Endodermal cell (in vitro differentiated cells): ENCODE results near the gene TTBK1. TPM values are rescaled to one million over a fixed set of nuclear protein-coding genes. Genes with fewer than 3 reads are reported as not detected.

Source experiments
- DNase-seq: peaks from one replicate; pipeline ENCODE4 v3.0.0-alpha.2; 2017
- H3K27ac ChIP-seq: 2 replicates; pipeline ENCODE4 v1.5.1; 2013; ENCODE audit warnings: mild to moderate bottlenecking, low read depth, low read length, moderate library complexity
- H3K27me3 ChIP-seq: 2 replicates; pipeline ENCODE4 v1.6.1; 2013; ENCODE audit warnings: mild to moderate bottlenecking, low read length, moderate library complexity; ENCODE audit not compliant: insufficient read depth, control insufficient read depth, poor library complexity, severe bottlenecking
- H3K36me3 ChIP-seq: 2 replicates; pipeline ENCODE4 v1.7.0; 2013; ENCODE audit warnings: mild to moderate bottlenecking, low read length, moderate library complexity; ENCODE audit not compliant: control insufficient read depth, insufficient read depth
- H3K4me1 ChIP-seq: one replicate; pipeline ENCODE4 v1.7.0; 2013; ENCODE audit warnings: low read length; ENCODE audit not compliant: control insufficient read depth, insufficient read depth
- H3K4me3 ChIP-seq: 2 replicates; pipeline ENCODE4 v1.5.1; 2013; ENCODE audit warnings: mild to moderate bottlenecking, low read length, moderate library complexity
- H3K9ac ChIP-seq: 2 replicates; pipeline ENCODE4 v1.6.1; 2013; ENCODE audit warnings: mild to moderate bottlenecking, low read length, moderate library complexity; ENCODE audit not compliant: poor library complexity, severe bottlenecking; ENCODE audit errors: extremely low read depth
- H3K9me3 ChIP-seq: 2 replicates; pipeline ENCODE4 v1.6.1; 2013; ENCODE audit warnings: mild to moderate bottlenecking, low read length, moderate library complexity; ENCODE audit not compliant: control insufficient read depth
- H3K27ac Mint-ChIP-seq: 2 replicates; pipeline ENCODE4 v1.8.0; 2020; ENCODE audit warnings: mixed read lengths
- H3K27me3 Mint-ChIP-seq: 2 replicates; pipeline ENCODE4 v1.8.0; 2021; ENCODE audit warnings: mild to moderate bottlenecking, mixed read lengths; ENCODE audit not compliant: insufficient read depth
- H3K36me3 Mint-ChIP-seq: 2 replicates; pipeline ENCODE4 v1.8.0; 2020; ENCODE audit warnings: low read depth, mixed read lengths
- H3K4me1 Mint-ChIP-seq: 2 replicates; pipeline ENCODE4 v1.8.0; 2020; ENCODE audit warnings: mixed read lengths
- H3K4me3 Mint-ChIP-seq: 2 replicates; pipeline ENCODE4 v1.8.0; 2020; ENCODE audit warnings: mild to moderate bottlenecking, moderate library complexity, mixed read lengths
- H3K9me3 Mint-ChIP-seq: 2 replicates; pipeline ENCODE4 v1.8.0; 2020; ENCODE audit warnings: mild to moderate bottlenecking, mixed read lengths
- CTCF ChIP-seq: fragments of 200-600 bp; sonication (generic); conservative IDR thresholded peaks from 2 replicates; pipeline ENCODE4 v1.5.0; 2021; ENCODE audit warnings: antibody characterized with exemption, mild to moderate bottlenecking
- WGBS, 2 experiments: methylation state at CpG; one replicate each; pipeline versions ENCODE4 v1.1.5 to v1.1.7; 2013; ENCODE audit warnings: missing lambda C conversion rate in 2 of 2, mixed read lengths in 1 of 2; ENCODE audit not compliant: insufficient coverage in 1 of 2, insufficient read length in 1 of 2; 5-methylcytosine and 5-hydroxymethylcytosine counted together
- total RNA-seq, 2 donors: library from RNA; stranded (reverse); fragmentation: NEBNext Ultra II Directional in 1 of 2; extraction: Animal tissue kit (Norgen Biotek cat#: 25700) in 1 of 2; gene quantifications; 2 replicates in 1 of 2; 3 replicates in 1 of 2; pipeline ENCODE4 v1.2.1, GENCODE V29; 2021

Gene TTBK1
- total RNA-seq, 2 donors from 2014 or later: 0.62 TPM

- Histone ChIP-seq H3K4me1 (peaks cover 3% of the 10 kb centered on the region), H3K36me3 (no peaks in the 10 kb centered on the region), H3K27ac (no peak overlapping the region), H3K9me3 (no peaks in the 10 kb centered on the region), H3K4me3 (no peak overlapping the region), H3K9ac (no peak overlapping the region), H3K27me3 (no peaks in the 10 kb centered on the region)
- peaks cover 8% of the 10 kb centered on the region for H3K4me1 Mint-ChIP-seq
- no peak overlapping the region for H3K27ac Mint-ChIP-seq
- no peaks in the 10 kb centered on the region for H3K9me3 Mint-ChIP-seq
- WGBS, 2 experiments: 88 to 100% methylated on average over 4 to 5 of the region's 5 CpGs
- H3K27me3 Mint-ChIP-seq: peaks cover 2% of the 10 kb centered on the region
- no peak for DNase-seq
- no peak for TF ChIP-seq CTCF
- H3K4me3 Mint-ChIP-seq: no peak overlapping the region
- H3K36me3 Mint-ChIP-seq: no peaks in the 10 kb centered on the region
Observed at GRCh38 chr6:43292763-43293318, 49.6 kb downstream of the TTBK1 start.

- Mint-ChIP-seq H3K4me3 (no peak overlapping the region), H3K27me3 (peaks cover 2% of the 10 kb centered on the region), H3K27ac (no peak overlapping the region), H3K9me3 (no peaks in the 10 kb centered on the region), H3K4me1 (peaks cover 3% of the 10 kb centered on the region), H3K36me3 (no peaks in the 10 kb centered on the region)
- WGBS, 2 experiments: 89 to 90% methylated on average over 3 of the region's 3 CpGs
- Histone ChIP-seq H3K9me3 (no peaks in the 10 kb centered on the region), H3K36me3 (no peaks in the 10 kb centered on the region), H3K4me3 (no peak overlapping the region), H3K4me1 (peaks cover 3% of the 10 kb centered on the region), H3K27ac (no peak overlapping the region), H3K9ac (no peak overlapping the region), H3K27me3 (no peaks in the 10 kb centered on the region)
- no peak for DNase-seq
- no peak for TF ChIP-seq CTCF
Observed at GRCh38 chr6:43293698-43294097, 50.4 kb downstream of the TTBK1 start.

GRCh38 chr6:43294536-43294935 is 51.3 kb downstream of the TTBK1 start:
- TF ChIP-seq CTCF: no peak
- H3K27me3 Mint-ChIP-seq: peaks cover 2% of the 10 kb centered on the region
- H3K36me3 Mint-ChIP-seq: no peaks in the 10 kb centered on the region
- no peak overlapping the region for H3K4me3 Mint-ChIP-seq
- Histone ChIP-seq H3K9ac (no peak overlapping the region), H3K4me3 (no peak overlapping the region), H3K36me3 (no peaks in the 10 kb centered on the region), H3K27me3 (no peaks in the 10 kb centered on the region), H3K4me1 (peaks cover 3% of the 10 kb centered on the region), H3K9me3 (no peaks in the 10 kb centered on the region), H3K27ac (no peak overlapping the region)
- no peak for DNase-seq
- H3K27ac Mint-ChIP-seq: no peak overlapping the region
- 80 to 86% methylated on average over 2 to 3 of the region's 3 CpGs for WGBS, 2 experiments
- peaks cover 3% of the 10 kb centered on the region for H3K4me1 Mint-ChIP-seq
- H3K9me3 Mint-ChIP-seq: no peaks in the 10 kb centered on the region
